ENCODE measurements around the gene COMMD7.

The COMMD7 gene

GRCh38 chr20:32743237-32744112 is at the start of gene COMMD7:
TSS of gene COMMD7 (minus strand) at chr20:32743467. CDS start at chr20:32743391, 76 bp downstream.
- peak; percentile 76 for DNase-seq

DNA sequence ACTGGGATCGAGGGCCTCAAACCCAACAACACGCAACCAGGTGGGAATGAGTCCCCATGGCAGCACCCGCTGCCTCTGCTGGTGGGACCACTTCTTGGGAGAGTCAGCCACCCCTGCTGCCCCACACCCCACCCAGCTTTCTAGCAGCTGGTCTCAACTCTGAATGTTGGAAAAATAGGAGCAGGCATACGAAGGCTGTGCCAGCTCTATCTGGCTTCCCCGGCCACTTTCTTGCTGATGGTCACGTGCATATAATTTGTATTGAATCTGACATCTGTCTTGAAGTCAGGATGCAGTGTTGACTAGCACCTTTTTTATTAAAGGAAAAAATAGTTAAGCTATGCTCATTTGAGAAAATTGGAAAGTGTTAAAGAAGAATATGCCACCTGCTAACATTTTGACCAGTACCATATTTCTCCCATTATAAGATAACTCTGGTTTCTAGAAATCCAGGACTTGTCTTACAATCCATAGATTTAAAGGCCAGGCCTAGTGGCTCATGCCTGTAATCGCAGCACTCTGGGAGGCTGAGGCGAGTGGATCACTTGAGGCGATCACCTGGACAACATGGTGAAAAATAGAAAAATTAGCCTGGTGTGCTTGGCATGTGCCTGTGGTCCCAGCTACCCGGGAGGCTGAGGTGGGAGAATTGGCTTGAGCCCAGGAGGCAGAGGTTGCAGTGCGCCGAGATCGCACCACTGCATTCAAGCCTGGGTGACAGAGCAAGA is 49.6 kb upstream of the COMMD7 start:
- no peak for DNase-seq

- DNase-seq = no peak
These were observed 49.0 kb upstream of the COMMD7 start for GRCh38 chr20:32792316-32792715.

GRCh38 chr20:32790751-32791057 is 47.4 kb upstream of the COMMD7 start:
- DNase-seq = no peak

DNA sequence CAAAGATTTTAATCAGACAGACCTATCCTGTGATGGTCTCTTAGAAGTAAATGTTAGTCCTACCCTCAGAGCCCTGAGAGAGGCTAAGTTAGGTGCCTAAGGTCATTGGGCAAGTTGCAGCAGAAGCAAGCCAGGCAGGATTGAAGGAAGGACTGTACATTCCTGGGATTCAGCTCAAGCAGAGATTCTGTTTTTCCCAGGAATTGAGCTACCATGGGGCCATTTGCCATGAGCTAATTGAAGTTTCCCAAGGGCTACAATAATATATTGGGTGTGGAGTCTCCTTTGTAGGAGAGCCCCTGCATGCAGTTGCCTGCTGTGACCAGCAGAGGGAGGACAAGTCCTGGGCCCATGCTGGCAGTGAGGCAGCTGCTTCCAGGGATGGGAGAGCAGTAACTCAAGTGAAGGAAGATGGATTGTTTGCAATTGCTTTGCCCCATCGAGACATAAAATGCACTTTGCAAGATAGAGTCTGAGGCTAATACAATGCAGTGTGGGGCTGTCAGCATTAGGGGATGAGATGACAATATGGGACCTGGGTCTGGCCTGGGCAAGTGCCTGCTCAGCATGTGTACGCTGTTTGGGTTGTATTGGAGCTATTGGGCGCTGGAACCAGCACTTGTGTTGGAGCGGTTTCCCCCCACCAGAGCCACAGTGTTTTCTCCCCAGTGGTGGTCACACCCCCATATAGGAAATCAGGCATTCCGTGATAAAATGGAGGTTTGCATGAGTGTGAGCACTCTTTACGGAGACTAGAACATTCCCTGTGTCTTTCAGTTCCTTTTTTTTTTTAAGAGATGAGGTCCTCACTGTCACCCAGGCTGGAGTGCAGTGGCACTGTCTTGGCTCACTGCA is 46.9 kb upstream of the COMMD7 start:
- peak; percentile 75 for DNase-seq

GRCh38 chr20:32787168-32787567 is 43.9 kb upstream of the COMMD7 start:
- DNase-seq = no peak

DNA sequence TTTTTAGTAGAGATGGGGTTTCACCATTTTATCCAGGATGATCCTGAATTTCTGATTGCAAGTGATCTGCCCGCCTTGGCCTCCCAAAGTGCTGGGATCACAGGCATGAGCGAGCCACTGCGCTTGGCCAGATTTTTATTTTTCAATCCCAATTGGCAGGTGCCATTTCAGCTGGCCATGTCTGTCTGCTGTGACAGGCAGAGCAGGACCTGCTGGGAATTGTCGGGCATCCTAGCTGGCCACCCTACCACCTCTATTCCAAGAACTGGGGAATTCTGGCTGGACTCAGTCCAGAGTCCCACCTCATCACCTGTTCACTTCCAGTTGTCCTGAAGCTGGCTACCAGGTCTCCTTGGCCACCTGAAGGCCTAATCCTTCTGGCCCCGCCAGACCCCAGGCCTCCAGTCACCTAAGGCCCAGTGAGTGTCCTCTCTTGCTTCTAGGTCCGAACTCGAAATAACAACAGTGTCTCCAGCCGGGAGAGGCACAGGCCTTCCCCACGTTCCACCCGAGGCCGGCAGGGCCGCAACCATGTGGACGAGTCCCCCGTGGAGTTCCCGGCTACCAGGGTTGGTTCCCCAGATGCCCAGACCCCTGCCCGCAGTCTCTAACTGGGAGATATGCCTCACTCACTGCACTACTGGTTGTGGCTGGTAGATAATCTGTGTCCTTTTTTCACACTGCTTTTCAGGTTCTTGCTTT is 42.9 kb upstream of the COMMD7 start:
- no peak for DNase-seq

DNA sequence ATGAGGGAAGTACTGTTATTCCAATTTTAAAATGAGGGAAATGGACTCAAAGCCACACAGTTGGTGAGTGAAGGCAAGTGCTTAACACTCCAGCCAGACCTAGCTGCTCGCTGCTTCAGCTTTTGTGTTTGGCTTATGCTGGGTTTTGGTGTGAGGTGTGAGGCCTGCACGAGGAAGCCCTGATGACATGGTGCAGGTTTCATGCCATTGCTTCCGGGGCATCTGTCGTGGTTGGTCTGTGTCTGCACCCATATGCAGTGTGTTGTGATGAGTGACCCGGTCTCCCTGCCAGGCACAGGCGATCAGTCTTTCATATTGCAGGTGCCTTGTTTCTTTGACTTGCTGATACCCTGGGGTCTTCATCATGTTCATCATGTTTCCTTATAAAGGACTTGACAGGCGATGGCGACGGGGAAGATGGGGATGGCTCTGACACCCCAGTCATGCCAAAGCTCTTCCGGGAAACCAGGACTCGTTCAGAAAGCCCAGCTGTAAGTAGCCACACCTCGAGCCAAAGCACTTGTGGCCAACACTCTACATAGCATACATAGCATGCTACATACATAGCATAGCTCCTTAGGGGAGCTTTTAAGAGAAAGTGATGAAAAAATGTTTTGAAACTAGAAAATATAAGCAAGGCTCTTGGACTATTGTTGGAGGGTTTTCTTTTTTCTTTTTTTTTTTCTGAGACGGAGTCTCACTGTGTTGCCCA is 41.3 kb upstream of the COMMD7 start:
- no peak for DNase-seq

DNA sequence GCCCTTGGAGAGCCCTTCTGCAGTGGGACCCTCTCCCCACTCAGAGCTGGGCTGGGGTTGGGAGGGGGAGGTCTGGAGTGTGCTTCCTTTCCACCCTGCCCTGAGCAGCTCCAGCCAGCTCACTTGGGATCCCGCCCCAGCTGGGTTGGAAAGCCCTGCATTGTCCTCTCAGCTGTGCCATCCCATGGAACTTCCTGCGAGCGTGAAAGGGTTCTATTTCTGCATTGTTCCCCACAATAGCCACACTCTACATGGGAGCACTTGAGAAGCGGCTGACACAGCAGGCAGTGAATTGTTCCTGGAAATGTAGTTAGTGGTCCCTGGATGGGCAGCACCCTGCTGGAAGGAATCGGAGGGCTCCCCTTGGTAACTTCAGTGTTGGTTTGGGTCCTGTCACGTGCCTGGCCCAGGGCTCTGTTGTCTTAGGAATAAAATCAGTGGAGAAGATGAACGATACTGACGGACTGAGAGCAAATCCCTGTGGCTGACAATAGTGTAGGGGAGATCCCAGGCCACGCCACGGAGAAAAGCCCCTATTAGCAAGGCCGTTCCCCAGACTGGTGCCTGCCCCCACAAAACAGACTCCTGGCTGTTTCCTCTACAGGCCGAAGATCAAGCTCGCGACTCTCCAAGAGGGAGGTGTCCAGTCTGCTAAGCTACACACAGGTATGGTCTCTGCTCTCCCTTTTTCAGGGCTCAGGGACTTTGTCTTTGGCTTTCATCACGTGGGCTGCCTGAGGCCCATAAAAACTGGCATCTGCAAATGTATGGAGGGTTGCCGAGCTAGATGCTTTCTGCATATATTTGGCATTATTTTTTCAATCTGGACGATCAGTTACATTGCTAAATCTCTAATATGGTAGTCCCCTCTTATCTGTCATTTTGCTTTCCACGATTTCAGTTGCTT is 37.7 kb upstream of the COMMD7 start:
- no peak for DNase-seq

DNA sequence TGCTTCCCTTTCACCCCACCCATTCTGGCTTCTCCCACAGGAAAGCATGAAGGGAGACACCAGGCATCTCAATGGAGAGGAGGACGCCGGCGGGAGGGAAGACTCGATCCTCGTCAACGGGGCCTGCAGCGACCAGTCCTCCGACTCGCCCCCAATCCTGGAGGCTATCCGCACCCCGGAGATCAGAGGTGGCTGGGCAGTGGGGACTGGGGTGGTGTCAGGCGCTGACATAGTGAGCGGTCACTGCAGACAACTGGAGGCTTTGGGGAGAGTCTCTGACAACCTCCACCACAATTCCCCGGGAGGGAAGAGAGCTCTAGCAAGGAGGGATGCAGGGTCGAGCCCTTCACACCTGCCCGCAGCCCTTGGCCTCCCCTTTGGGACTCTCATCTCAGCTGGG is 37.0 kb upstream of the COMMD7 start:
- no peak for DNase-seq

DNA sequence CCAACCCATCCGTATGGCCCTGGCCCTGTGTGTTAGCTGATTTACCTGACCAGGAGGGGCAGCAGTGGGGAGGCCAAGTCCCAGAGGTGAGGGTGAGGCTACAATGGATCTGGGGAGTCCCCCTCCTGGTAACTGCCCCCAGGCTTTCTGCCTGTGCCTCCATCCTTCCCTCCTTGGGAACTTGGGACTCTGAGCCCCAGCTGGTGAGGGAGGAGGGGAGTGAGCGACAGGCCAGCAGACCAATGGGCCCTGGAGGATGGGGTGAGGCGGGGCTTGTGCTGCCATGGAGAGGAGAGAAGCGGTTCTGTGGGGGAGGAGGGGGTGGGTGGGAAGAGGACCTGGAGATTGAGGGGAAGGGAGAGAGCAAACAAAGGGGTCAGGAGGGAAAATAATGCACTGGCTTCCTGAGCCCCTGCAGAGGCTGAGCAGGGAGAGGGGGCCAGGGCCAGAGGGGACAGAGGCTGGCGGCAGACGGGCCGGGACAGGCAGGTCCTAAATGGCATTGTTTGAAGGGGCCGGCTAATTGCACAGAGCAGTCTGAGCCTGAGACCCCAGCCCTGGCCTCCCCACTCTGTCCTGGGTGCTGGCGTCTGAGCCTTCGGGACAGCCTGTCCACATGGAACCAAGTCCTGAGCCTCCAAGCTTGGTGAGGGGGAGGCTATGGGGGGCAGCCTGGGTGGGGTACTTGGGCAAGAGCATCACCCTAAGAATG is 36.4 kb upstream of the COMMD7 start:
- no peak for DNase-seq

DNA sequence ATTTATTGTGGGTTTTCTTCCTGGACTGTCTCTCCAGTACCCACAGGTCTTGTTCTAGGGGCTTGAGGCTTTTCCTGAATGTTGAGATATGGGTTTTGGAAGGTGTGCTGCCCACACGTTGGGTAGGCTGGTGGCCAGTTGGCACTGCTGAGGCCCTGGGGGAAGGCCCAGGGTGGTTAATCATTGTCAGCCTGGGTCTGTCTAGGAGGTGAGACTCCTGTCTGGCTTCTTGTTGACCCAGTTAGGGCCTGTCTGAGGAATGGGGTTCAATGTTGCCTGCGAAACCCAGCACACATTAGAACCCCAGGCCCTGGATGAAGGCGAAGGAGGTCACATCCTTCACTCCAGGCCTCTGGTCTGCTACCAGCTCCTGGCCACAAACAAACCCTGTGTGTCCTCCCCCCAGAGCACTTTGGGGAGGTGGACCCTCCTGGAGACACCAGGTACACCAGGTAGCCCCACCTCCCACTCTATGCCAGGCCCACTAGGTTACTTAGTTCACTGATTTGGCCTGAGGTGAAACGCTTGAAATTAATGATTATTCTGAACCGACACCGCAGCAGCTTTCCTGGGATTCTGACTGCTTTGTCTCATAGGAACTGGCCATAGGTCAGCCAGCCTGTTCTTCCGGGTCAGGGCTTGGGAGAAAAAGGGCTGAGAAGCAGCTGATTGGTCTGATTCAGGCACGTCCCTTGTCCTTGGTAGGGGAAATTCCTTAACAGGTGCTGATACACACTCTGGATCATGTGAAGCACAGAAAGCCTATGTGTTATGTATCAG is 34.1 kb upstream of the COMMD7 start:
- DNase-seq = no peak

GRCh38 chr20:32775336-32775991 is 32.2 kb upstream of the COMMD7 start:
- no peak for DNase-seq

GRCh38 chr20:32773855-32774254 is 30.6 kb upstream of the COMMD7 start:
- no peak for DNase-seq

GRCh38 chr20:32773223-32773622 is 30.0 kb upstream of the COMMD7 start:
- DNase-seq = no peak

- no peak for DNase-seq
These were observed 28.8 kb upstream of the COMMD7 start for GRCh38 chr20:32772046-32772445.

- DNase-seq = no peak
These were observed 24.3 kb upstream of the COMMD7 start for GRCh38 chr20:32767418-32768198.
